A673 (cell line): ENCODE measurements around the gene IL12RB2. TPM values are rescaled to one million over a fixed set of nuclear protein-coding genes. Genes with fewer than 3 reads are reported as not detected.

ENCODE experiments used
- BruUV-seq: library from RNA; stranded (reverse); fragments of 400-500 nt; replicated peaks from 2 replicates; lab custom pipeline; 2021; lab: Mats Ljungman, UMichigan
- CTCF ChIA-PET: fragments of 300-600 bp; sonication (Branson Sonifier 250); formaldehyde crosslinking; loops from one replicate; lab custom pipeline; 2022; ENCODE audit warnings: antibody characterized with exemption; lab: Charles Lee
- POLR2A ChIA-PET: fragments of 300-600 bp; sonication (Branson Sonifier 250); formaldehyde crosslinking; loops from one replicate; lab custom pipeline; 2022; ENCODE audit warnings: antibody characterized with exemption; ENCODE audit not compliant: low non-redundant PET; lab: Charles Lee
- DNase-seq: peaks from one replicate; pipeline ENCODE4 v3.0.0-alpha.2; 2015; ENCODE audit warnings: low spot score
- H3K27ac ChIP-seq: fragments of 200-600 bp; sonication (generic); 2 replicates; pipeline ENCODE4 v1.5.1; 2016; ENCODE audit warnings: mixed run types, low read depth, mild to moderate bottlenecking, mixed read lengths, antibody characterized with exemption, low read length; ENCODE audit not compliant: poor library complexity, severe bottlenecking
- H3K27me3 ChIP-seq: fragments of 200-600 bp; sonication (generic); replicated peaks from 2 replicates; pipeline ENCODE4 v1.6.1; 2017; ENCODE audit warnings: mixed run types, low read depth, mild to moderate bottlenecking, mixed read lengths, antibody characterized with exemption, low read length; ENCODE audit not compliant: insufficient read depth, poor library complexity
- H3K36me3 ChIP-seq: fragments of 200-600 bp; sonication (generic); 2 replicates; pipeline ENCODE4 v1.6.1; 2016; ENCODE audit warnings: mixed run types, mild to moderate bottlenecking, mixed read lengths, antibody characterized with exemption, low read length; ENCODE audit not compliant: insufficient read depth, poor library complexity, severe bottlenecking
- H3K4me1 ChIP-seq: fragments of 200-600 bp; sonication (generic); 2 replicates; pipeline ENCODE4 v1.6.1; 2017; ENCODE audit warnings: mixed run types, mild to moderate bottlenecking, mixed read lengths, antibody characterized with exemption, low read length; ENCODE audit not compliant: insufficient read depth, poor library complexity, severe bottlenecking
- H3K4me3 ChIP-seq: fragments of 200-600 bp; sonication (generic); 2 replicates; pipeline ENCODE4 v1.5.1; 2016; ENCODE audit warnings: low read depth, mixed run types, mild to moderate bottlenecking, mixed read lengths, low read length; ENCODE audit not compliant: poor library complexity, severe bottlenecking
- H3K9me3 ChIP-seq: fragments of 200-600 bp; sonication (generic); 2 replicates; pipeline ENCODE4 v1.6.1; 2016; ENCODE audit warnings: mixed run types, low read depth, mild to moderate bottlenecking, mixed read lengths, antibody characterized with exemption, low read length; ENCODE audit not compliant: poor library complexity, severe bottlenecking
- CTCF ChIP-seq: fragments of 300-800, 200-600 bp; sonication (generic); conservative IDR thresholded peaks from 2 replicates; pipeline ENCODE4 v1.5.1; 2017; ENCODE audit warnings: low read depth, mild to moderate bottlenecking, antibody characterized with exemption, low read length, moderate library complexity, mixed read lengths
- EZH2 ChIP-seq: fragments of 200-600 bp; sonication (generic); IDR thresholded peaks from 2 replicates; pipeline ENCODE4 v1.6.1; 2017; ENCODE audit warnings: borderline replicate concordance, low read depth, mild to moderate bottlenecking, mixed read lengths, antibody characterized with exemption, low read length; ENCODE audit not compliant: poor library complexity, severe bottlenecking
- intact Hi-C: fragments of 100-400 bp; cut with micrococcal nuclease; formaldehyde crosslinking; loops from one replicate; pipeline ENCODE4 v1.10.0; 2022; ENCODE audit not compliant: unreplicated experiment
- total RNA-seq: library from RNA; stranded (reverse); gene quantifications from 2 replicates; pipeline ENCODE4 v1.2.3, GENCODE V29; 2021

The IL12RB2 gene
- total RNA-seq, 1 experiment from 2014 or later, result 0.39 TPM

DNA sequence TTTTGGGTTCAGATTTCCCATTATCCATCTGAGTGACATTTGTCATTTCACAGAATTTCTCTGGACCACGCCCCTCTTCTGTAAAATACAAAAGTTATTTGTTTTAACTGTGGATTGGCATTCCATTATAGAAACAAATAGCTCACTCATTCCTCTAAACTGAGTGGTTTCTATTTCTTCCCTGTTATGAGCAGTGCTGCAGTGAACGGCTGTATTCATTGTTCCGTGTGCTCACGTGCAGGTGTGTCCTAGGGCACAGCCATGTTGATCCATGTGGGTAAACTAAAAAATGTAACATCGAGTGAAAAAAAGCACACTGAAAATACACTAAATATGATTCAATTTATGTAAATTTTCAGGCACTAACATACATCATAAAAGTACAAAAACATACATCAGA is 27.0 kb upstream of the IL12RB2 start:
- CTCF ChIA-PET, result no interaction called here
- no TSS peak for BruUV-seq
- no peak for DNase-seq

GRCh38 chr1:67281244-67281643 is 26.4 kb upstream of the IL12RB2 start:
- TF ChIP-seq CTCF, result no peak
- no peak for TF ChIP-seq EZH2
- POLR2A ChIA-PET, result no interaction called here
- H3K27ac ChIP-seq, result no peak overlapping the region
- no peak for DNase-seq
- H3K4me3 ChIP-seq, result no peak overlapping the region
- no TSS peak for BruUV-seq
- H3K36me3 ChIP-seq, result no peaks in the 10 kb centered on the region
- H3K4me1 ChIP-seq, result no peaks in the 10 kb centered on the region
- intact Hi-C loops, result no loop called here
- H3K27me3 ChIP-seq, result no peaks in the 10 kb centered on the region
- no peaks in the 10 kb centered on the region for H3K9me3 ChIP-seq
- CTCF ChIA-PET, result no interaction called here

More for the DNA sequence above, 27.0 kb upstream of the IL12RB2 start:
- Histone ChIP-seq H3K4me1 (no peaks in the 10 kb centered on the region), H3K27ac (no peak overlapping the region), H3K36me3 (no peaks in the 10 kb centered on the region), H3K4me3 (no peak overlapping the region), H3K27me3 (no peaks in the 10 kb centered on the region), H3K9me3 (no peaks in the 10 kb centered on the region)
- intact Hi-C loops, result no loop called here
- no peak for TF ChIP-seq CTCF
- no peak for TF ChIP-seq EZH2
- POLR2A ChIA-PET, result no interaction called here

DNA sequence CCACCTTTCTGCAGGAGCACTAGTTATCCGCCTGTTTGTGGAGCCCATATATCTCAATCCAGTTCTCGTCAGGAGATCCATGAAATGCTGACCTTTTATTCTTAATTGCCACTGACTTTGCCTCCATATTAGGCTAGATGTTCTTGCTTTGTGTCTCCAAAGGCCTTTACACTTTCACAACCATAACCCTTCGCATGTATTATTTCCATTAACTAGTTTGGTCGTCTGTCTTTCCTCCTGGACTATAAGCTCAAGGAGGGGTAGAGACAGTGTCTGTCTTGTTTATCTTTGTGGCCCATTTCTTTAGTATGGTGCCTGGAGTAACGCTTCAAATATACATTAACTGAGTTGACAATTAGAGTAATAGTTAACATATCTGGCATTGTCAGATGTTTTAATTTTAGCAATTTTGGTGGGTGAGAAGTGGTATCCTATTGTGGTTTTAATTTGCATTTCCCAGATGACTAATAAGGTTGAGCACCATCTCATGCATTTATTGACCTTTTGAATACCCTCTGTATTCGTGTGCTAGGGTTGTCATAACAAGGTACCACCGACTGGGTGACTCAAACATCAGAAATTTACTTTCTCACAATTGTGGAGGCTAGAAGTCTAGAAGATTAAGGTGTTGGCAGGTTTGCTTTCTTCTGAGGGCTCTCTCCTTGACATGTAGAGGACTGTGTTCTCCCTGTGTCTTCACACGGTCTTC is 21.7 kb upstream of the IL12RB2 start:
- BruUV-seq, result no TSS peak

More for the DNA sequence above, 21.7 kb upstream of the IL12RB2 start:
- Histone ChIP-seq H3K9me3 (no peaks in the 10 kb centered on the region), H3K4me3 (no peak overlapping the region), H3K27me3 (no peaks in the 10 kb centered on the region), H3K4me1 (no peaks in the 10 kb centered on the region), H3K27ac (no peak overlapping the region), H3K36me3 (no peaks in the 10 kb centered on the region)
- ChIA-PET CTCF (no interaction called here), POLR2A (no interaction called here)
- no peak for TF ChIP-seq EZH2
- no peak for TF ChIP-seq CTCF
- no peak for DNase-seq
- intact Hi-C loops, result no loop called here
